Forelimb muscle (tissue), 1 donor: Measurements from ENCODE around the gene ALDH3B2. TPM values are rescaled to one million over a fixed set of nuclear protein-coding genes. Genes with fewer than 3 reads are reported as not detected.
"Not testable (repeated sequence)": the region's sequence is repeated elsewhere in the genome, so short reads cannot be mapped to it uniquely, and the experiment has no call there.

Source experiments
- DNase-seq: peaks from one replicate; pipeline ENCODE4 v3.0.0-alpha.2; 2013; ENCODE audit warnings: low read depth
- polyA plus RNA-seq: library from polyadenylated mRNA; unstranded; fragments of 120-200 nt; gene quantifications from one replicate; pipeline ENCODE4 v1.2.1, GENCODE V29; 2013; ENCODE audit not compliant: insufficient read length

Gene ALDH3B2, protein sequence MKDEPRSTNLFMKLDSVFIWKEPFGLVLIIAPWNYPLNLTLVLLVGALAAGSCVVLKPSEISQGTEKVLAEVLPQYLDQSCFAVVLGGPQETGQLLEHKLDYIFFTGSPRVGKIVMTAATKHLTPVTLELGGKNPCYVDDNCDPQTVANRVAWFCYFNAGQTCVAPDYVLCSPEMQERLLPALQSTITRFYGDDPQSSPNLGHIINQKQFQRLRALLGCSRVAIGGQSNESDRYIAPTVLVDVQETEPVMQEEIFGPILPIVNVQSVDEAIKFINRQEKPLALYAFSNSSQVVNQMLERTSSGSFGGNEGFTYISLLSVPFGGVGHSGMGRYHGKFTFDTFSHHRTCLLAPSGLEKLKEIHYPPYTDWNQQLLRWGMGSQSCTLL
- polyA plus RNA-seq, result not detected

DNA sequence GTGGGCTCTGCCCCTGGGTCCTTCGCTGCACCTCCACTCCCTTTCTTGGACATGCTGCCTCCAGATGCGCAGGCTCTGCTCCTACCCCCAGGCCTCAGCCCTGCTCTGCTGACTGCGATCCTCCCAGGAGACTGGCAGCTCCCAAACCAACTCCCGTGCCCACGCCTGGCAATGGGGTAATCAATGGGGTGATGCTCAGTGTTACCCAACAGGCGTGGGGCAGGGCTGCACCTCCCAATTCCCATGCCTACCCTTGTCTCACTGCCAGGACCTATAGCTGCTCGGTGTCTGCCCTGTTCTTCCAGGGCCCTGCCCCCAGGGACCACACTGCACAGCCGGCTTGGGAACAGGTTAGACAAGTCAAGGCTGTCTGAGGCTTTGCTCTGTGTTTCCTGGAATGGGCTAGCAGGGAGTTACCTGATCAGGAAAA is at the start of gene ALDH3B2:
ALDH3B2 (minus strand) TSS at position 182 of the 430 bp plus-strand sequence. CDS start 7,688 bp downstream, outside the sequence.
- DNase-seq, result no peak

DNA sequence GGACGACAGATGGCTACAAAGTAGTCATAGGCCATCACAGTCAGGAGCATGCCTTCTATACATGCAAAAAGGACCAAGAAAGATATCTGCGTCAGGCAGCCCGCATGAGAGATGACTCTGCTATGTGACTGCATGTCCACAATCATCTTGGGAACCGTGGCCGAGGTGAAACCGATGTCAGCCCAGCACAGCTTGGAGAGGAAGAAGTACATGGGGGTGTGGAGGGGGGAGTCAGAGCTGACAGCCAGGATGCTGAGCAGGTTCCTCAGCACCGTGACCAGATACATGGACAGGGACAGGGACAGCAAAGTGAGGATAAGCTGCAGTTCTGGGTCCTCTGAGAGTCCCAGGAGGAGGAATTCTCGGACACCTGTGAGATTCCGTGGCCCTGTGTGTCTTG is 48.6 kb upstream of the ALDH3B2 start:
- not testable (repeated sequence) for DNase-seq

DNA sequence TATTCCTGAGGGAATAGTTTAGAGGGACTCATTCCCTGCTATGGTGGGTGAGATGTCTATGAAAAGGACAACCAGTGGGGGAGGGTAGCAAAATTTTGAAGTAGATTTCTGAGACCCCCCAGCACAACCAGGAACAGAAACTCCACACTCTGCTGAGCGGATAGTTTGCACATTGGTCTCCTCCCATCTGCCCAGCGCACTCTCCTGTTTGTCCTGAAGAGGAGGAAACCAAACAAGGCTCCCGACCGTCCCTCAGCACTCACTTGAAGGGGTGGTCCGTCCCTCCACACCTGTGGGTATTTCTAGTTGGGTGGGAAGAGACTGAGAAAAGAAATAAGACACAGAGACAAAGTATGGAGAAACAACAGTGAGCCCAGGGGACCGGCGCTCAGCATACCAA is 41.8 kb upstream of the ALDH3B2 start:
- DNase-seq, result not testable (repeated sequence)

DNA sequence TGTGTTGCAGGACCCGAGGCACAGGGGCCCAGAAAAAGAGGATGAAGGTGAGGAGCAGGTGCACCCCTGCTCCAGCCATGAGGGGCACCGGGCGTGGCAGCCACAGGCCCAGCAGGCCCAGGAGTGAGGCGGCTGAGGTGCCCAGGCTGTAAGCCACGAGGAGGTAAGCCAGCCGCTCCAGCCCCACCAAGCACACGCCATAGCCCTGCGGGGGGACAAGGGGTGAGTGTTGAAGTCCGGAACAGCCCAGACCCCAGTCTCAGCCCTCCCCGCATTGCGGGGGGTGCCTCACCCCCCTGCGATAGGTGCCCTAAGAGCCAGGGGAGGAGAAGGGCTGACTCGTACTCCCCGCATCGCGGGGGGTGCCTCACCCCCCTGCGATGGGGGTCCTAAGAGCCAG is 41.4 kb upstream of the ALDH3B2 start:
- DNase-seq, result not testable (repeated sequence)

DNA sequence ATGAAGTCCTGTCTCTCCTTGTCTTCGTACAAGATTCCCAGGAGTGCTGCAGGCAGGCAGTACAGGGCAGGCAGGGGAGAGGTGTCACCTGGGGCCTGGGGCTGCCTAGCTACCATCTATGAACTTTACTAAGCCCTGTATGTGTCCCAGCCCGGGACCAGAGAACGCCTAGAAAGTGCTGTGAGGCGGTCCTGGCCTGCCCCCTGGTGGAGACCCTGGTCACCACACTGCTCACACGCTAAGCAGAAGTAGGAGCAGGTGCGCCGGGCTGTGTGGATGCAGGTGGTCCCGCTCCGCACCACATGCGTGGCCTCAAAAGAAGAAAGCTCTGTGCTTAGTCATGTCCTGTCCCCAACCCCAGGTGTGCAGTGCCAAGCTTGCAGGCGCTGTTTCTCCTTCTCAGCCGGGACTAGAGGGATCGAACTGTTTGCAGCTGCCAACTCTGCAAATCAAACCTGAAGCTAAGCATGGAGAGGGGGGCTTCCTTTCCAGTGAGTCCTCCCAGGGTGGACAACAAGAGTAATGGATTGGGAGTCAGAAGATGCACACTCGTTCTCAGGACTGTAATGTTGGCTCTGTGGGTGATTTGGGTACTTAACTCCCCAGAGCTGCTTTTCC is 39.6 kb upstream of the ALDH3B2 start:
- DNase-seq, result not testable (repeated sequence)

DNA sequence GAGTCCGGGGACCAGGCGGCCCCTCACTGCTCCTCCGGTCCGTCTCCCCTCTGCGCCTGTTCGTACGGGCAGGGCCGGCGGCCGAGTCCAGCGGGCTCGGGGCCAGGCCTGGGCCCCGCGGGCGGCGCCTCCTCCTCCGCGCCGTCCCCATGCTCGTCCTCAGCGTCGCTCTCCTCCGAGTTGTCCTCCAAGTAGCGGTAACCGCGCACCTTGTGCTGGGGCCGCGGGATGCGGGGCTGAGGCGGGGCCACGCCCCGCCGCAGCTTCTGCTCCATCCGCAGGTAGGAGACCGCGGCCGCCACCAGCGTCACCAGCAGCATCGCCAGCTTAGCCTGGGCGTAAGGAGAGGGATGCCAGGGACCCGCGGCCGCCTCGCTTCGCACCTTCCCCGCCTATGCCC is 37.3 kb upstream of the ALDH3B2 start:
- DNase-seq, result not testable (repeated sequence)

DNA sequence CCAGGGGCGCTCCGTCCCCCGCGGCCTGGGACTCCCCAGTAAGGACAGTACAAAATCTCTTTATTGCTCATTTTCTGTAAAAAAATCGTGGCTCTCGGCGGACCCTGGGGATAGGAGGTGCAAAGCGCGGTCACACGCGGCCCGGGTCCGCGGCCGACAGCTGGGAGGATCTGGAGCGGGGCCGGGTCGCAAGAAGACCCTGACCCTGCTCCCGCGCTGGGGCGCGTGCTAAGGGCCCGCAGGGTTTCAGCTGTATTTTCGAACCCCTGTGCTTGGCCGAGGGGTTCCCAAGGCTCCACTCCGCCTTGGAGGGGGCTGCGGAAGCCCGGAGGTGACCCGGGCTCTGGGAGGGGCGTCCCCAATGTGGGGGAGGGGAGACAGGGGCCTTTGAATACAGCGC is 36.8 kb upstream of the ALDH3B2 start:
- not testable (repeated sequence) for DNase-seq

DNA sequence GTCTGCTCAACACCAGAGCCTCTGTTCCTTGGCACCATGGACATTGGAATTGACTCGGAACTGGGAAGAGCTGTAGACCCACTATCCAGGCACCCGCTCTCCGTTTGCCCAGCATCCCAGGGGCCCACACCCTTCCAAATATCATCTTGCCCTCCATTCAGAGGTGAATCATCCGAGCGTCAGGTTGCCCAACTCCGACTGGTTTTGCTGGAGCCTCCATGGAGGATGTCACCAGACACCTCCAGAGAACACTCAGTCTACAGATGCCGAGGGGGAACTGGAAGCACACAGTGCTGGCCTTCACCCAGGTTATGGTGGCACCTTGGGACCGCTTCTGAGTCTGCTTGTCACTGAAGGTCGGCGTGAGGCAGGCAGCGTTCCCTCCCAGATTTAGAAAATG is 35.4 kb upstream of the ALDH3B2 start:
- not testable (repeated sequence) for DNase-seq

DNA sequence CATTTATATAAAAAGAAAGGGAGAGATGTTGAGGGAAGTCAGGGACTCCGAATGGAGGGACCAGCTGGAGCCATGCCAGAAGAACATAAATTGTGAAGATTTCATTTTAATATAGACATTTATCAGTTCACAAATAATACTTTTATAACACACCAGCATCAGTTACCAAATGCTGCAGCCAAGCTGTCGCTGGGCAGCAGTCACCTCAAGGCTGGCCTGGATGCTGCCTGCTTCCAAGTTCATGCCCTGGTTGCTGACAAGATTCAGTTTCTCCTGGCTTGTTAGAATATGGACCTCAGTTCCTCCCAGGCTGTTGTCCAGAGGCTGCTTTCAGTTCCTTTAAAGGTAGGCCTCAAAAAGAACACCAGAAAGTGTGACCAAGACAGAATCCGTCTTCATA is 30.8 kb upstream of the ALDH3B2 start:
- DNase-seq, result no peak

DNA sequence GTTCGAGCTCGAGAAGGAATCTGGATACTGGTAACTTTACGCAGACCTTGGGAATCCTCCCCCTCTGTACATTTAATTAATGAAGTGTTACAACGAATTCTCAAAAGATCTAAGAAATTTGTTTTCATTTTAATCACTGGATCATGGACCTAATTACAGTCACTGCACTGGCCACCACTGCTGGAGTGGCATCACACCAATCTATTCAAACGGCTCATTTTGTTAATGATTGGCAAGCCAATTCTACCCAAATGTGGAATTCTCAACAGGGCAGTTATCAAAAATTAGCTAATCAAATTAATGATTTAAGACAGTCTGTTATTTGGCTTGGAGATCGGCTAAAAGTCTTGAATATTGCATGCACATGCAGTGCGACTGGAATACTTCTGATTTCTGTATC is 30.1 kb upstream of the ALDH3B2 start:
- DNase-seq, result no peak

DNA sequence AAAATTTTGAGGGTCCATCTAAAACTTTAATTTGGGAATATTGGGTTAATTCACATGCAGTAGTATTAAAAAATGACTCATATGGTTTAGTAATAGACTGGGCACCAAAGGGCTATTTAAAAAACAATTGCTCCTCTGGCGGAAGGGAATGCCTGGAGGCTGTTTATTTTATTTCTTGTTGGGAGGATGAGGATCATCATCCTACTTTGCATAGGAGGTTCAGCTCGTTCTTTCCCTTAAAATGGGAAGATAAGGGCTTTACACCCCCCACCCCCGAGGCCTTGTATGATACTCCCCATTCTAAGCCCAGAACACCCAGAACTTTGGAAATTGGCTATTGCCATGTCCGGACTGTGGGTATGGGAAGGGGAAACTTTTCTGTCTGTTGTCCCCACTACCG is 29.3 kb upstream of the ALDH3B2 start:
- not testable (repeated sequence) for DNase-seq

DNA sequence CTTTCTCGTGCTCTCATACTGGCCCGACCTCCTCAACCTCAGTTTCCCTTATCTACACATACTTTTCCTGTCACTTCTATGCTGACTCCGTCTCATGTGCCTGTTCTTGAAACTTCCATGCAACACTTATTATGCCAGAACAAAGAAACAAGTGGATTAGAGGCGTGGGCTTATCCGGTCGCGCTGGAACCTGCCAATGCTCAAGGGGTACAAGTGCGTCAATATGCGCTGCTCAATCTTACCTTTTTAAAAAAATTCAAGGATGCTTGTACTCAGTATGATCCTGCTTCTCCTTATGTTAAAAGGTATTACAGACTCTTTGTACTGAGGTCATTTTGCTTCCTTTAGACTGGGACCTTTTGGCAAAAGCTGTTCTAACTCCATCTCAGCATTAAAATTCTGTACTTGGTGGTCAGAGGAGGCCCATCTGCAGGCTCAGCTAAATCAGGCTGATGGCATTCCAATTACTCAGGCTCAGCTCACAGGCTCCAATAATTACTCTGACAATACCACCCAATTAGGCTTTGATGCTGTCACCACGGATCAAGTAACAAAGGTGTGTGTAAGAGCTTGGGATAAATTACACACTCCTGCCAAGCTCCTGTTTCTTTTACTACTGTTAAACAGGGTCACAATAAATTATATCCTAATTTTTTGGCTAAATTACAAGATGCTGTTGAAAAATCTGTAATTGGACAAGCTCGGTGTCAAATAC is 26.3 kb upstream of the ALDH3B2 start:
- DNase-seq, result no peak

DNA sequence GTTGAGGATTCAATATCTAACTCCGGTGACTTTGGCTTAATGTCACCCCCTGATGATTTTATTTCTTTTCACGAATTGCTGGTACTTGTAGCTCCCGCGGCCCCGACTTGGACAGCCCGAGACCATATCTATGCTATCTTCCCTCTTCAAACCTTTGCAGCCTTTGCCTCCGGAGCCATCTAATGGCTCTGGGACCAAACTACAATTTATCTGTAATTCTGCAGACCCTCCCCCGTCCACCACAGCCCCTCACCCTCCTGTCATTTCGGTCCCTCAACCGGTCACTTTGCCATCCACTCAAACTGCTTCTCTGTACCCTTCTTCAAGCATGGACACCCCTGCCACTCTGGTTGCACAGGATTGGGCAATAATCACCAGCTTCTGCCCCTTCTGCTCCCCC is 25.7 kb upstream of the ALDH3B2 start:
- no peak for DNase-seq

DNA sequence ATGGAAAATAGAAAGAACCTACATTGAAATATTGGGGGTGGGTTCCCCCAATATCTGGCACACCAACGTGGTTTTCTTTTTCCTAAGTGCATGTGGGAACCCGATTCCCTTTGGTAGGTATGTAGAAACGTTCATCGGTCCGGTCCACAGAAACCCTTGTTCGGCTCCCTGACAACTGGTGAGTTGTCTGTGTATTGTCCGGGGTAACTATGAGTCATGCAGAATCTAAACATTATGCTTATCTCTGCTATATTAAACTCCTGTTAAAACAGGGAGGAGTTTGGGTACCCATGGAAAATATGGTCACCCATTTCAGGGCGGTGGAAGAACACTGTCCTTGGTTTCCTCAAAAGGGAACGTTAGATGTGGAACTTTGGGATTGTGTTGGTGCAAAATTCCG is 25.1 kb upstream of the ALDH3B2 start:
- DNase-seq, result no peak

DNA sequence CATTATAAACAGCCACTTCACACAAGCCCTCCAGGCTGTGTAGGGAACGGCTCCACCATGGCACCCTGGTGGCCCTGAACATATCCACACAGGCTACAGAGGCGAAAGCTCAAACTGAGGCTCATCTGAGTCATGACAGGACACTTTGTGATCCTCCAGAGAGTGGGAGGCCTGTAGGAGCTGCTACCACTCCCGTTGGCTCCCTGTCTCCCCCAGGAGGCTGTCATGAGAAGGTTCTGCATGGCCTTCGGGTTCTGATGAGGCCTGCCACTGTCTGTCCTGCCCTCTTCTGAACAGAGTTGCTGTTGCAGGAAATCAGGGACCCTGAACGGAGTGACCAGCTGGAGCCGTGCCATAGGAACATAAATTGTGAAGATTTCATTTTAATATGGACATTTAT is 23.8 kb upstream of the ALDH3B2 start:
- no peak for DNase-seq

DNA sequence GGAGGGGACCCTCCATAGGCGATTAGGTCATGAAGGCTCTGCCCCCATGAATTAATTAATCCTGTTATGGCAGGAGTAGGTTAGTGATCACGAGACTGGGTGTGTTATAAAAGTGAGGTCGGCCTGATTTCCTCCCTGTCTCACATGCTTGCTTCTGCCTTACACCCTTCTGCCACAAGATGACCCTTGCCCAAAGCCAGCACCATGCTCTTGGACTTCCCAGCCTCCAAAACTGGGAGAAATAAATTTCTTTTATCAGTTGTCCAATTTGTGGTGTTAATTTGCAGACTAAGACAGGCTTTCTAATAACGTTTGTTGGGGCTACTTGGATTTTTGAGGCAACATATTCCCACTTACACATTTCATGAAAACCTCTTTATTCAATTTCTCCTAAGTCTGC is 23.4 kb upstream of the ALDH3B2 start:
- no peak for DNase-seq

DNA sequence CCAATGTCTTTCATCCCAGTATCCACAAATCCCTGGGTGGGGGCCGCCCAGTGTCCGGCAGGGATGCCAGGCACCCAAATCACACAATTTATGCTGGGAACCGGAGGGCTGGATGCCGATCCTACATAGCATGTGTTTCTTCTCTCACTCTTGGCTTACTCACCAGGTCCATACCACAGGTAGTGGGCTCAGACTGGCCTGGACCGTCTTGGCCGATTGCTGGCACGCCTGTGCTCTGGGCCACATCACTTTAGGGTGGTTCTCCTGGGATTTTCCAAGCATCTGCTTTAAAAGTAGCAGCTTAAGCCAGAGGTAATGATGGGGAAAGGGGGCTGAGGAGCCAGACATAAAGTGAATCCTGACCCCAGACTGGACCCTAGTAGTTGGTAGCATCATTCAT is 22.6 kb upstream of the ALDH3B2 start:
- DNase-seq, result no peak

DNA sequence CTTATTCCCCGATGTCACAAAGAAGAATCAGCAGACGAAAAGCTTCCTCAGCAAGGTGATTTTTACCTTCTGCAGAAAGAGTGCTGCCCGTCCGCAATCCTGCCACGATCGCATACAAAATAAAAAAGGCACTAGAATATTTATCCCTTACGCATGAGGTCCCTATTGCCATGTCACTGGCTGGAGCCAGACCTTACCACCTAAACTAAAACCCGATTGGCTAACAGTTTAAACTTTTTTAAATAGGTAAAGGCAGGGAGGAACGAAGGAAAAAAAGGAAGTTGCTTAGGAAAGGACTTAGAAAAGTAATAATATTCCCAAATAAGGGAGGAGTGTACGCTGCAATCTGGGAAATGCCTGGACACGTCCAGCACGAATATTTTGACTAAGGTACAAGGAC is 21.2 kb upstream of the ALDH3B2 start:
- no peak for DNase-seq

DNA sequence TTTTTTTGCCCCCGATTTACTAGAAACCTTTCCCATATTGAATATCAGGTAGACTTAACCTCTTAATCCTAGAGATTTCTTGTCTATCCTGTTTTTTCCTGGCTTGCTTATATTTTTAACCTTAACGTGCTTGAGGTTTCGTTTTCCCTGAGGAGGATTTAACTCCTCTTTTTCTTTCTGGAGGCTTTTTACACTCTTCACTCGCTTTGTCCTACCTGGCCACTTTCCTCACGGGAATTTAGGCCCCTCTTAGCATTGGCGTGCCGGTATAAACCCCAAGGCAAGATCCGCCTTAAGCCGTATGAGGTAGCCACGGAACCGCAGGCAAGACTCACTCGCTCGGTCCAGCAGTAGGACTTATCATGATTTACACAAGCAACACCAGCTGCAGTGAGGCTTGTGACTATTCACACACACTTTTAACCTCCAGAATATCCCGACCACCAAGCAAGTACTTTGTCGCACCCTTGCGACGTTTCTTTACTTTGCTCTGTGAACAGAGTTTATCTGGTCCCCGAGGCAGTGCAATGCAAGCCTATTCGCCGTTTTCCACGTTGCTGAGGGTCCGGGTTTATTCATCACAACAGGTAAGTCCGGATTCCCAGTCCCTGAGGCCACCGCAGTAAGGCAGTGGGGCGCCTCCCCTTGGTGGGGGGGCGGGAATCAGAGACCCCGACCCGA is 20.6 kb upstream of the ALDH3B2 start:
- no peak for DNase-seq

DNA sequence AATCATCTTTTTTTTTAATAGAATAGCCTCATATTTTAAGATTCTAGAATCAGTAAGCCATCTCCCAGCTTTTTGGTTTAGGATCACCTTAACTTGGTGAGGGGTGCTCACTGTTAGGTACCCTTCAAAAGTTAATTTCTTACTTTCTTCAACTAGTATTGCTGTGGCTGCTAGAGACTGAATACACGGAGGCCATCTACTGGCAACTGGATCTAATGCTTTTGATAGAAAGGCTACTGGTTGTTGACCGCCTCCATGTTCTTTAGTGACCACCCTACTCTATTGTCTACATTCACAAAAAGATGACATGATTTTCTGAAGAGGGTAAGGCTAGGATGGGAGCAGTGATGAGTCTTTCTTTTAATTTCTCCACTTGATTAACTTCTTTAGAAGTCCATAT is 16.7 kb upstream of the ALDH3B2 start:
- DNase-seq, result no peak

DNA sequence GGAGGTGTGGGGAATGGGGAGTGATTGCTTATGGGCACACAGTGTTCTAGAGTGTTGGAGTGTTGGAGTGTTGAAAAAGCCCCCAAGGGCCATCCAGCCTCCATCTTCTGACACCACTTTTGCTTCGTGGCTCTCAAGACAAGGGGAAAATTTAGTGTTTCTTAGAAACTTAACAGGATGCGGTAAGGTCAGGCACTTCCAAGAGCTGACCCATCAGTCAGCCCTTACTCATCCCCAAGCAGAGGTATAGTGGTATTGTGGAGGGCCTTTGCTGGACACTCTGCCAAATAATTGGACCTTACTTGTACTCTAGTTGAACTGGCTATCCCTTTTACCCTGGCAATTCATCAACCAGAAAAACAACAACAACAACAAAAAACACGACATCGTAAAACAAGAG is 14.8 kb upstream of the ALDH3B2 start:
- no peak for DNase-seq

DNA sequence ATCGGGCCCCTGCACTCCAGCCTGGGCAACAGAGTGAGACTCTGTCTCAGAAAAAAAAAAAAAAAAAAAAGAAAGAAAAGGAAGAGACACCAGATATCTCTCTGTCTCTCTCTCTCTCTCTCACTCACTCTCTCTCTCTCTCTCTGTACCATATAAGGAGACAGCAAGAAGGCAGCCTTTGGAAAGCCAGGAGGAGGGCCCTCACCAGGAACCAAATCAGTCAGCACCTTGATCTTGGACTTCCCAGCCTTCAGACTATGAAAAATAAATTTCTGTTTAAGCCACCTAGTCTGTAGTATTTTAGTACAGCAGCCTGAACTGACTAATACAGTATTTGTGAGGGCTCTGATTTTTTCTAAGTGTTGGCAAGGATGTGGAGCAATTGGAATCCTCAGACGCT is 13.6 kb upstream of the ALDH3B2 start:
- DNase-seq, result no peak
